Caki2 (cell line): ENCODE data around the gene SSU72. TPM values are rescaled to one million over a fixed set of nuclear protein-coding genes. Genes with fewer than 3 reads are reported as not detected.
"Not testable (repeated sequence)": the region's sequence is repeated elsewhere in the genome, so short reads cannot be mapped to it uniquely, and the experiment has no call there.

Source experiments
- DNase-seq: peaks from one replicate; pipeline ENCODE4 v3.0.0-alpha.2; 2015; ENCODE audit warnings: low read depth
- in situ Hi-C: cut with HindIII; loops from 2 replicates; pipeline ENCODE4 v1.10.0; 2016; ENCODE audit warnings: low sequenced_read_pairs, low pct_unique_long_range_greater_than_20kb, mixed read lengths
- total RNA-seq: library from RNA; depleted of rRNA; stranded (reverse); fragments of >200 nt; shearing (Covaris generic); gene quantifications from 2 replicates; pipeline ENCODE4 v1.2.3, GENCODE V29; 2014; ENCODE audit warnings: low replicate concordance

SSU72 gene
- total RNA-seq, 1 experiment from 2014 or later, result 51.1 TPM

GRCh38 chr1:1569341-1569740, 5.3 kb downstream of the SSU72 start:
- in situ Hi-C loops, result no loop called here
- DNase-seq, result no peak

DNA sequence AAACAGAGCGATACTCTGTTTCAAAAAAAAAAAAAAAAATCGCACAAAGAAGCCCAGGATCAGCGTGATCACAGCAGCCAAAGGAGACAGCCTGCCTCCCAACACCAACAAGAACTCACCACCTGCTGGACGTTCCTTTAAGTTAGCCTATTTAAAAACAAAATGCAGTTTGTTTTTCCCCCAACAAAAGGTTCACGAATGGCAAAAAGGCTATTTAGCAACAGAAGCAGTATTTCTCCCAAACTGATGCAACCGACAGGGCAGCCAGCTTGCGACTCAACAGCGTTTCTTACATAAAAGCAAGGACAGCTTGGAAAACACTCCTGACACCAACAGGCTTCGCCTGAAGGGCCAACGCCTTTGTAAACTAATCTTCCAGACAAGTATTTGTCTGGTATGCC, 6.8 kb downstream of the SSU72 start:
- in situ Hi-C loops, result no loop called here
- DNase-seq, result no peak

- in situ Hi-C loops, result no loop called here
- no peak for DNase-seq
These were observed 7.3 kb downstream of the SSU72 start for GRCh38 chr1:1567152-1567875.

- DNase-seq, result no peak
- in situ Hi-C loops, result no loop called here
These were observed 9.3 kb downstream of the SSU72 start for GRCh38 chr1:1565340-1565739.

DNA sequence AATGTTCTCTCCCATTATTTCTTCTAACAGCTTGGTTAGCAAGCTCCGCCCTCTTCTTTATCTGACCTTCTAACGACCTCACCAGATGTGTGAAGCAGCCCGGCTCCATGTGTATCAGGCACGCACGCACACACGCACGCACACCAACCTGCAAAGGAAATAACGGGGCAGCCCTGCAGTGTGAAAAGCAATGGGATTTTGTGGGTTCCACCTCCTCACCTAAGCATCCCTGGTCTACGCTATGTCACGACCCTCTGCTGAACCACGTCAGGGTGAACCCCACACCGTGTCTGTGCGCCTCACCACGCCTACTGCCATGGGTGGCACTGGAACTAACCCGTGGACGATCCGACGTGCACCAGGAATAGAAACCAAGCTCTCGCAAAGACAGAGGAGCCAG, 10.4 kb downstream of the SSU72 start:
- in situ Hi-C loops, result no loop called here
- no peak for DNase-seq

- DNase-seq, result no peak
These were observed 11.0 kb downstream of the SSU72 start for GRCh38 chr1:1563688-1564087.

GRCh38 chr1:1562556-1563195, 12.0 kb downstream of the SSU72 start:
- no peak for DNase-seq

More at GRCh38 chr1:1563688-1564087, 11.0 kb downstream of the SSU72 start:
- in situ Hi-C loops, result no loop called here

DNA sequence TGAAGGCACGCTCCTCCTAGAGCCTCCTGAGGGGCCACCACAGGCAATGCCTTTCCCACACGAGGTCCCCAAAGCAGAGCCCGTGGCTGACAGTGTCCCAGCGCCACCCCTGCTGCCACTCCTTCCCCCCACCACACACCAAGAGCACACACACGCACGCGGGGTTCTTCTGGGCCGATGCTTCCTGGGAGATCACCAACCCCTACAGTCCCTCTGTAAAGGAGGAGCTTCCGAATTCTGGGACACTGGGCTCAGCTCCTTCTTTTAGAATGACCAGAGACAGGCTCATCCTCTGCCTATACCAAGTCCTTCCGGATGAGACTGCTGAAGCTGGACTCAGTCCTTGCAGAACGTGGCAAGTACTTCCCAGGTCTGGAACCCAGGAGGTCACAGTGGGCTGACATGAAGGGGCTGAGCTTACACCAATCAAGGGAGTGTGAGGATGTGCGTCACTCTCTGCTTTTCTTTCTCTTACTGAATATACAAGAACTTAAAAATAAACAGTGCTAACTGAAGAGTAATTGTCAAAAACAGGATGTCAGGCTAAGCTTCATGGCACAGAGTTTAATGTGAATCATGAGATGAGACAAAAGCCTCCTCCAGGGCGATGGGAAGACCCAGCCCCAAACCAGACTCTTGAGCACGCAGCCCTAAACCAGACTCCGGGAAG, 12.7 kb downstream of the SSU72 start:
- in situ Hi-C loops, result no loop called here
- DNase-seq, result no peak

More at GRCh38 chr1:1562556-1563195, 12.0 kb downstream of the SSU72 start:
- in situ Hi-C loops, result no loop called here

DNA sequence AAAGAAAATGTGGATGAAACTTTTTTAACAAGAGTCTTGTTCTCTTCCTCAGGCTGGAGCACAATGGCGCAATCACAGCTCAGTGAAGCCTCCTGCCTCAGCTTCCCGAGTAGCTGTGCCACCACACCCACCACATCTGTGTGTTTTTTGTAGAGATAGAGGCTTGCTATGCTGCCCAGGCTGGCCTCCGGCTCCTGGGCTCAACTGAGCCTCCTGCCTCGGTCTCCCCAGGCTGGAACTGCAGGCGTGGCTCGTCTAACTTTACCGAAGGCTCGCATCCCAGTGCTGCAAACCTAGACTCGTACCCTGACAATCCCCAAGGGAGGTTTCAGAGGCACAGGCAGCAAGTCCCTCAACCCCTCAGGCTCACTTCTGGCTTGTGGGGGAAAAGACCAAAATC, 14.5 kb downstream of the SSU72 start:
- in situ Hi-C loops, result no loop called here
- DNase-seq, result no peak

GRCh38 chr1:1559066-1559465, 15.6 kb downstream of the SSU72 start:
- no peak for DNase-seq
- in situ Hi-C loops, result no loop called here

DNA sequence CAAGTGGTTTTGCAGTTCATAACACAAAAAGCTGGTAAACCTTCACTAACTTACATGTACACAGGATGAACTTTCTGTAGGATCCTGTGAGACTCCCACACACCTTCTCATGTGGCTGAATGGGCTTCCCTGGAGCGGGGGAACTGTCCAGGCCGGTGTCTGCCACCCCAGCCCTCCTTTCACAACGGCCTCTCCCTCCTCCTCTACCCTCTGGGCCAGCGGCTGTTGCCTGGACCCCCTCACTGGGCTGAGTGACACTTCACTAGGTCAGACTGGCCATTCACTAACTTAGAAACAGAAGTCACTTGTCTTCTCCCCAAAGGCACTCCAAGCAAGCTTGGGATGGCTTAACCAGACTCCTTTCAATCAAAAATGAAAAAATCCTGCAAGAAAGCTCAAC, 16.1 kb downstream of the SSU72 start:
- DNase-seq, result no peak
- in situ Hi-C loops, result no loop called here

GRCh38 chr1:1557688-1558087, 17.0 kb downstream of the SSU72 start:
- DNase-seq, in situ Hi-C loops: not testable (repeated sequence)

GRCh38 chr1:1556961-1557360, 17.7 kb downstream of the SSU72 start:
- DNase-seq, in situ Hi-C loops: not testable (repeated sequence)

DNA sequence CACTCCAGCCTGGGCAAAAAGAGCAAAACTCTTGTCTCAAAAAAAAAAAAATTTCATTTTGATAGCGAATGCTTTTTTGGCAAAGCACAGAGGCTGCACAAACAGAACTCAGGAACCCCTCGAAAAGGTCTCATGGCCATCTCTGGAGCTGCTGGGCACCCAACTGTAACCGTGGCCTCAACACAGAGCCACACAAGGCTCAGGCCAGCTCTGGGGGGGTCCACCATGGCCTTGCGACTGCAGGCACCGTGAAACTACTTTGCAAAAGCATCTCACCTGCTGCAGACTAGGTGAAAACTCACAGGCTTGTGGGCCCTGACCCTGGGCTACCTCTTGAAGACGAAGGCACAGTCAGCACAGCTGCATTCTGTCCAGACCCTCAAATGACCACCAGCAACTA, 18.2 kb downstream of the SSU72 start:
- in situ Hi-C loops, result no loop called here
- DNase-seq, result no peak

GRCh38 chr1:1554926-1555915, 19.4 kb downstream of the SSU72 start:
- in situ Hi-C loops, result no loop called here
- peak; percentile 83 for DNase-seq

- in situ Hi-C loops, result no loop called here
- no peak for DNase-seq
These were observed 20.1 kb downstream of the SSU72 start for GRCh38 chr1:1554550-1554925.

GRCh38 chr1:1553821-1554494, 20.7 kb downstream of the SSU72 start:
- DNase-seq, result no peak
- in situ Hi-C loops, result no loop called here

DNA sequence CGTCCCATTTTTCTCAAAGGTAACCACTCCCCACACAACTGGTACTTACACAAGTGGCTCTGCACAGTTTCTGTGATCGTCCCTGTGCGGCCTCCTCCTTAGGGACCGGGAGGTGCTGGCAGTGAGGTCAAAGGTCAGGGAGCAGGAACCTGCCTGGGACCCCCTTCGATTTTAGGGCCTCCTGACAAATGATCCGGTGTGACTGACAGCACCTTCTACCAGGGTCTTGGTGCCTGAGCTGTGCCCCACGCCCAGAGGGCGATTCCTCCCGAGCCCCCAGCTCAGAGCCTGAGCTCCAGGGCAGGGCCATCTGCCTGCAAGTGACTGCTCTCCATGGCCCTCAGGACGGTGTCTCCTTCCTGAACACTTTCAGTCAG, 22.4 kb downstream of the SSU72 start:
- no peak for DNase-seq
- in situ Hi-C loops, result no loop called here
